NCI-H1417 (cell line): Measurements from ENCODE around the gene HES6.

Experiments
- DNase-seq, 3 experiments: peaks; one replicate each; lab custom pipeline; 2025; lab: John Stamatoyannopoulos, UW

HES6 gene

GRCh38 chr2:238235856-238236255 is 4.0 kb downstream of the HES6 start:
- DNase-seq, result no peak

- no peak for DNase-seq
Measured at GRCh38 chr2:238235331-238235732, 4.5 kb downstream of the HES6 start.

GRCh38 chr2:238233625-238234024 is 6.2 kb downstream of the HES6 start:
- no peak for DNase-seq

- no peak for DNase-seq
Measured at GRCh38 chr2:238231809-238232208, 8.0 kb downstream of the HES6 start.

- DNase-seq, result peak; percentile 13 to 77 (median 65)
Measured at GRCh38 chr2:238231251-238231793, 8.5 kb downstream of the HES6 start.

- DNase-seq, result no peak
Measured at GRCh38 chr2:238230699-238231098, 9.1 kb downstream of the HES6 start.

- DNase-seq, result no peak
Measured at GRCh38 chr2:238228700-238229099, 11.1 kb downstream of the HES6 start.

GRCh38 chr2:238227587-238228032 is 12.2 kb downstream of the HES6 start:
- no peak for DNase-seq

- DNase-seq, result no peak
Measured at GRCh38 chr2:238226698-238227586, 12.9 kb downstream of the HES6 start.

GRCh38 chr2:238225911-238226697 is 13.7 kb downstream of the HES6 start:
- no peak for DNase-seq

- DNase-seq, result no peak
Measured at GRCh38 chr2:238225121-238225520, 14.7 kb downstream of the HES6 start.

GRCh38 chr2:238224356-238225035 is 15.3 kb downstream of the HES6 start:
- DNase-seq, result no peak

GRCh38 chr2:238220892-238221521 is 18.8 kb downstream of the HES6 start:
- no peak for DNase-seq

GRCh38 chr2:238220274-238220891 is 19.5 kb downstream of the HES6 start:
- DNase-seq, result no peak

- no peak for DNase-seq
Measured at GRCh38 chr2:238216651-238217184, 23.1 kb downstream of the HES6 start.

- no peak for DNase-seq
Measured at GRCh38 chr2:238207006-238207405, 32.8 kb downstream of the HES6 start.

GRCh38 chr2:238203973-238204683 is 35.7 kb downstream of the HES6 start:
- no peak for DNase-seq

GRCh38 chr2:238203094-238203972 is 36.5 kb downstream of the HES6 start, which contains the start of gene ILKAP:
ILKAP (minus strand) TSS chr2:238203695; CDS start chr2:238203553, 142 bp downstream.
- peak; percentile 79 to 89 (median 88) for DNase-seq
